Activated naive CD8-positive, alpha-beta T cell treated with anti-CD3 and anti-CD28 coated beads, Interleukin-2, amount 10 ng/mL, durations not matched to agents 7 days and 5 days (primary cell): Measurements from ENCODE around the gene SEC16A. TPM values are rescaled to one million over a fixed set of nuclear protein-coding genes. Genes with fewer than 3 reads are reported as not detected.

Source experiments
- ATAC-seq: fragments of 150-1000 bp; cut with Tn5 transposase; one replicate; pipeline ENCODE4 v1.10.0; 2021; ENCODE audit warnings: low read depth, moderate library complexity
- POLR2A ChIA-PET: fragments of 350-600 bp; sonication (Branson Sonifier 250); formaldehyde crosslinking; loops from one replicate; lab custom pipeline; 2021; ENCODE audit warnings: antibody characterized with exemption; lab: Charles Lee
- DNase-seq: peaks from one replicate; pipeline ENCODE4 v3.0.0; 2021
- H3K27ac Mint-ChIP-seq: one replicate; pipeline ENCODE4 v1.8.0; 2022; ENCODE audit warnings: mild to moderate bottlenecking, mixed read lengths
- H3K27me3 Mint-ChIP-seq: one replicate; pipeline ENCODE4 v1.8.0; 2022; ENCODE audit warnings: mild to moderate bottlenecking, moderate library complexity, mixed read lengths
- H3K36me3 Mint-ChIP-seq: one replicate; pipeline ENCODE4 v1.8.0; 2021; ENCODE audit warnings: mild to moderate bottlenecking, mixed read lengths
- H3K4me1 Mint-ChIP-seq: one replicate; pipeline ENCODE4 v1.8.0; 2021; ENCODE audit warnings: mixed read lengths
- H3K4me3 Mint-ChIP-seq: one replicate; pipeline ENCODE4 v1.8.0; 2022; ENCODE audit warnings: mild to moderate bottlenecking, moderate library complexity, mixed read lengths
- H3K9me3 Mint-ChIP-seq: one replicate; pipeline ENCODE4 v1.8.0; 2021; ENCODE audit warnings: mixed read lengths
- total RNA-seq, 2 experiments: library from RNA; stranded (reverse); gene quantifications; one replicate each; pipeline ENCODE4 v1.2.3, GENCODE V29; 2021

The SEC16A gene
- total RNA-seq, 2 experiments from 2014 or later, result 88.0 to 90.2 TPM

DNA sequence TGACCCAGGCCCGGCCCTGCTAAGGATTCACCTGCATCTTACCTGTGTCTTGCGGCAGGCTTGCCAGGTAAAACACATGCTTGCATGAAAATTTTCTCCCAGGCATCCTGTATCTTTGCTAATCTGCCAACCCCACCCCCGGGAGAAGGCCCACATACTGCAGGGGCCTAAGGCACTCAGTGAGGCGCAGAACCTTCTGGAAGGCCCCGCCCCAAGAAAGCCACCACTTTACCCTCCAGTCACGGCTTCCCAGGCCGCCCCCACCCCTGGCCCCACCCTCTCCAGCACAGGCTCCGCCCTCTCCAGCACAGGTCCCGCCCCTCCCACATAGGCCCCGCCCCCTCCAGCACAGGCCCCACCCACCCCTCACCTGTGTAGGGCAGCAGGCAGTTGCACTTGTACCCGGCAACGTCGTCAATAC is 29.8 kb upstream of the SEC16A start:
- POLR2A ChIA-PET, result no interaction called here

DNA sequence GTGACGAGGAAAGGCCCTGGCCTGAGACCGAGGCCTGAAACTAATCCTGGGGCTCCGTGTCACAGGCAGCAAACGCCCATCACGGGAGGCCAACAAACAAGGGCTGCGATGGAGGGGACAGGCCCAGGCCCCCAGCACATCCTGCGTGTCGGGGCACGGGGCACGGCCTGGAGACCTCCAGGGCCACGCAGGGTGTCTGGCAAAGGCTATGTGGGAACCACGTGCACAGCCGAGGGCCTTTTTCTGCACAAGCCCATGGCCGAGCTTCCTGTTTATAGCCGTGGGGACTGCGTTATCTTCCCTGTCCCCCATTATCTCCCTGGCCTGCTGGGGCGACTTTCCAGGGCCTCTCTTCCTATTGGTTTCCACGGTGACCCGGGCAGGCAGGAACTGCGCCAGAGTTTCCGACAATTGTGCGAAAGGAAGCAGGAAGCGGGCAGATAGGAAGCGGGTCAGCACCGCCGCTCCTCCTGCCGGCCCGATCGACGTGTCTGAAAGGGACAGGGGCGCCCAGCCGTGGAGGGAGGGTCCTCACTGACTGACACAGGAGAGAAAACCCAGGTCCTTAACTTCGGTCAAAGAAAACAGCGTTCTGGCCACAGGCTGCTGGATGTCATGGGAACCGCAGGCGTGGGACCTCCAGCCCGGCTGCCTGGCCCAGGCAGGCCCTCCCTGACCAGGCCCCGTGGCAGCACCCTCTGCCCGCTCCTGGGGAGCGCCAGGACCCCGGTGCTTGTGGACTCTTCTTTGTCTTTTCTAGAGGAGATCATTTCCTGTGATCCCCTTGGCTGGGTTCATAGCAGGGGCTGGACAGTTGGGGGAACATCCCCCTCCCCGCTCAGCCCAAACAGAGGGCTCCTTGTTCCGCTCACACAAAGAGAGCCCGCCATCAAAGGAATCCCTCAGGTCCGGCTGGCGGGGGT is 29.1 kb upstream of the SEC16A start:
- Mint-ChIP-seq H3K9me3 (no peaks in the 10 kb centered on the region), H3K27ac (no peak overlapping the region), H3K36me3 (peaks cover 3% of the 10 kb centered on the region), H3K4me1 (no peaks in the 10 kb centered on the region), H3K27me3 (no peaks in the 10 kb centered on the region), H3K4me3 (no peak overlapping the region)
- DNase-seq (no peak), ATAC-seq (no peak)
- POLR2A ChIA-PET, result no interaction called here

More for the DNA sequence above, 29.8 kb upstream of the SEC16A start:
- DNase-seq, result no peak
- Mint-ChIP-seq H3K4me3 (no peak overlapping the region), H3K4me1 (no peaks in the 10 kb centered on the region), H3K27me3 (no peaks in the 10 kb centered on the region), H3K36me3 (peaks cover 3% of the 10 kb centered on the region), H3K9me3 (no peaks in the 10 kb centered on the region), H3K27ac (no peak overlapping the region)
- peak; percentile 45 for ATAC-seq

DNA sequence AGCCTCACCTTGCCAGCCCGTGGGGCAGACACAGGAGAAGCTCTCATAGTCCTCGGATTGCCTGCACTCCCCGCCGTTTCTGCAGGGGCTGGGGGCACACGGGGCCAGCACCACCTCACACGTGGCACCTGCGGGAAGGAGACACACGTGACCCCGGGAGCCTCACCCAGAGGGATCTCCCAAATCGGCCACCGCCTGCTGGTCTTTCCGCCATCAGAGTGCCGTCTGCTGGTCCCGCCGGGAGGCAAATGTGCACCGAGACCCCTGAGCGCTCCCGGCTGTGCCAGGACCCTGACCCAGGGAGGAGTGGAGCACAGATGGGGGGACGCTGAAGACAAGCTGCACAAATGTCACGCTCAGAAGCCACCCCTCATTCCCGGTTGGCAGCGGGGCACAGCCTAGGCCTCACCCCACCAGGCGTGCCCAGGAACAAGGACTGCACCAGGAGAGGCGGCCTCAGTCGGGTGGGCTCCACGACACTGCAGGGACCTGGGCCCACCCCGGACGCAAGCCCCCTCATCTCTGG is 28.4 kb upstream of the SEC16A start:
- H3K27ac Mint-ChIP-seq, result no peak overlapping the region
- H3K4me1 Mint-ChIP-seq, result no peaks in the 10 kb centered on the region
- DNase-seq (no peak), ATAC-seq (no peak)
- peaks cover 3% of the 10 kb centered on the region for H3K36me3 Mint-ChIP-seq
- POLR2A ChIA-PET, result no interaction called here
- H3K4me3 Mint-ChIP-seq, result no peak overlapping the region
- H3K9me3 Mint-ChIP-seq, result no peaks in the 10 kb centered on the region
- H3K27me3 Mint-ChIP-seq, result no peaks in the 10 kb centered on the region

DNA sequence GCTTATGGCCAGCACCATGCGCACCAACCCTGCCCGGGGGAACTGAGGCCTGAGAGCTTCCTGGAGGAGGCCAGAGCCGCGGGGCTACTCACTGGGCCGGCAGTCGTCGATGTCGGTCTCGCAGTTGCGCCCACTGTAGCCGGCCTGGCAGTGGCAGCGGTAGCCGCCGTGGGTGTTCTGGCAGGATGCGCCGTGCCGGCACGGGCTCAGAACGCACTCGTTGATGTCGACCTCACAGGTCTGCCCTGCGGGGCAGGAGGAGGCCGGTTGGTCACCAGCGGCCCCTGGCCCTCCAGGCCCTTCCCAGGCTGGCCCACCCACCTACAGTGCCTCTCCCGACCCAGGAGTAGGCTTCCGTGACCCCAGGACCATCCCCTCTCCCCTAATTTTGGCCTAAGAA is 27.7 kb upstream of the SEC16A start:
- no peaks in the 10 kb centered on the region for H3K4me1 Mint-ChIP-seq
- POLR2A ChIA-PET, result no interaction called here
- H3K27ac Mint-ChIP-seq, result no peak overlapping the region
- DNase-seq (no peak), ATAC-seq (no peak)
- peaks cover 3% of the 10 kb centered on the region for H3K36me3 Mint-ChIP-seq
- H3K27me3 Mint-ChIP-seq, result no peaks in the 10 kb centered on the region
- H3K4me3 Mint-ChIP-seq, result no peak overlapping the region
- no peaks in the 10 kb centered on the region for H3K9me3 Mint-ChIP-seq

DNA sequence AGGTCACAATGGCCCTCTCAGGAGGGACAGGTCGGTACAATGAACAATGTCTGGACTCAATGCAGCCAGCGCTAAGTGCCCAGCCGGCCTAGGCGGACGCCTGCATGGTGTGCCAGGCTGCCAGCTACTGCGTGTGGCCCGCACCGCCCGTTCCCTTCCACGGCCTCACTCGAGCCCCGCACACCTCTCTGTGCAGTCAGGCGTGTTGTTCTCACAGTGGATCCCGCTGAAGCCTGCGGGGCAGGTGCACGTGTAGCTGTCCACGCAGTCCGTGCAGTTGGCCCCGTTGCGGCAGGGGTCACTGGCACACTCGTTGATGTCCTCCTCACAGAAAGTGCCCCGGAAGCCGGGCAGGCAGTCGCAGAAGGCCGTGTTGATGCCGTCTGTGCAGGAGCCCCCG is 26.7 kb upstream of the SEC16A start:
- Mint-ChIP-seq H3K27me3 (no peaks in the 10 kb centered on the region), H3K27ac (no peak overlapping the region), H3K9me3 (no peaks in the 10 kb centered on the region), H3K4me3 (no peak overlapping the region), H3K36me3 (peaks cover 3% of the 10 kb centered on the region), H3K4me1 (no peaks in the 10 kb centered on the region)
- DNase-seq, result no peak
- POLR2A ChIA-PET, result no interaction called here
- no peak for ATAC-seq

DNA sequence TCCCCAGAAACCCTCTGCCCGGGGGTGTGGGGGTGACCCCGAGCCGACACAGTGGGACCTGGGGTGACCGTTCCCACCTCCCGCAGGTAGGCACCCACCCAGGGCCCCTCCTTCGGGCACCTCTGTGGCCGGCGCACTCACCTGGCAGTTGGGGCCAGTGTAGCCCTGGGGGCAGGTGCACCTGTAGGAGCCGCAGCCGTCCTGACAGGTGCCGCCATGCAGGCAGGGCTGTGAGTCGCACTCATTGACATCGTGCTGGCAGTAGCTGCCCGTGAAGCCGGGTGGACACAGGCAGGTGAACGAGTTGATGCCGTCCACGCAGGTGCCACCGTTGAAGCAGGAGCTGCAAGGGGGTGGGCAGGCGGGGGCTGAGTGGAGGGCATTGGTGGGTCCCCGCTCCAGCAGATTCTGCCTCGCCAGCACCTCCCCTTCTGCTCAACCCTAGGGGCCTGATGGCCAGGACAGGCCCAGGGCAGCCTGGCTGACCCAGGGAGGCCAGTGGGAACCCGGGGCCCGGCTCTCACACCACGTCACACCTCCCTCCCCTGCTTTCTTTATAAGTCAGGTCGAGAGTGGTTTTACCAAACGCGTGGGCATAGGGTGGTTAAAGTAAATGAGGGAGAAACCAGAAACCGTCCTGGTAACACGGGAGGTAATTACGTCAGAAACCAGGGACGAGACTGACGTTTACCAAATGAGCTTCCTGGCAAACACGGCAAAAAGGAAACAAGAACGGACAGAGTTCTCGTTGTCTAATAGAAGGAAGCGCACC is 26.1 kb upstream of the SEC16A start:
- Mint-ChIP-seq H3K4me1 (no peaks in the 10 kb centered on the region), H3K4me3 (no peak overlapping the region), H3K27me3 (no peaks in the 10 kb centered on the region), H3K27ac (no peak overlapping the region), H3K9me3 (no peaks in the 10 kb centered on the region), H3K36me3 (peaks cover 3% of the 10 kb centered on the region)
- DNase-seq (no peak), ATAC-seq (no peak)
- POLR2A ChIA-PET, result no interaction called here

DNA sequence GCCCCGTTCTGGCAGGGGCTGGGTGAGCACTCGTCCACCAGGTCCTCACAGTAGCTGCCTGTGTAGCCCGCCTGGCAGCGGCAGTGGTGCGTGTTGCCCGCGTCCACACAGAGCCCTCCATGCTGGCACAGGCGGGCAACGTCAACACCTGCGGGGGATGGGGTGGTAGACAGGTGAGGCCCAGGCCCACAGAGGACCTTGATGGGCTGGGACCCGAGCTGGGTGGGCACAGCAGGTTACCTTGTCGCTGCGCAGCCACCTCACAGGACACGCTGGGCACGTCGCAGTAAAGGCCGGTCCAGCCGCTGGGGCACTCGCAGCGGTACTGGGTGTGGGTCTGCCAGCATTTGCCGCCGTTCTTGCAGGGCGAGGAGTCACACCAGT is 25.1 kb upstream of the SEC16A start:
- no peak for DNase-seq
- Mint-ChIP-seq H3K36me3 (no peaks in the 10 kb centered on the region), H3K27ac (no peak overlapping the region), H3K27me3 (no peaks in the 10 kb centered on the region), H3K4me3 (no peak overlapping the region), H3K4me1 (no peaks in the 10 kb centered on the region), H3K9me3 (no peaks in the 10 kb centered on the region)
- ATAC-seq, result no peak
- POLR2A ChIA-PET, result no interaction called here

DNA sequence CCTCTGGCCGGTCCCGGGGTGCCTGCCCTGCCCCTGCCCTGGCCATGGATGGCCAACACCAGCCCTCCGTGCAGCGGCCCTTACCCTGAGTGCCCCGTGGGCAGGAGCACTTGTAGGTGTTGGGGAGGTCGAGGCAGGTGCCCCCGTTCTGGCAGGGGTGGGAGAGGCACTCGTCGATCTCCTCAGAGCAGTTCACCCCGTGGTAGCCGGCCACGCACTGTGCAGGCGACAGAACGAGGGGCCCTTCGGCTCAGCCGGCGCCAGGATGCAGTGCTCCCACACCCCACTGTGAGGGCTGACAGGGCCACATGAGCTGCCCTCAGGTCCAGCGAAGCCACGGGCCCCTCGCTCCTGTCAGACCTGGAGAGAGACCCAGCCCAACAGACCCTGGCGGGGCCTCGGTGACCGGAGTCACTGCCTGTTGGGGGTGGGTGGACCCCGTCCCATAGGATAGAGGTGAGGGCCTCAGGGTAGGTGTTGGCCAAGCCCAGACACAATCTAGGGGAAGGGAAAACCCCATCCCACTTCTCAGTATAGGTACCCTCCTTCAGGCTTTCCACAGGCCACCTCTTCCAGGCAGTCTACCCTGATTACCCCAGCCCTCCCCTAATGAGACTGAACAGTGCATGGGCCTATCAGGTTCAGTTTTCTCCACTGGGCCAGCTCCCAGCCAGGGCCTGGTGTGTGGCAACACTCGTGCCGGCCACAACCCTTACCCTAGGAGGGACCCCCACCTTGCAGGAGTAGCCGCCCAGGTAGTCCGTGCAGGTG is 24.6 kb upstream of the SEC16A start:
- no peaks in the 10 kb centered on the region for H3K4me1 Mint-ChIP-seq
- no peaks in the 10 kb centered on the region for H3K36me3 Mint-ChIP-seq
- POLR2A ChIA-PET, result no interaction called here
- ATAC-seq, result no peak
- H3K27me3 Mint-ChIP-seq, result no peaks in the 10 kb centered on the region
- no peak overlapping the region for H3K4me3 Mint-ChIP-seq
- DNase-seq, result no peak
- no peak overlapping the region for H3K27ac Mint-ChIP-seq
- H3K9me3 Mint-ChIP-seq, result no peaks in the 10 kb centered on the region

DNA sequence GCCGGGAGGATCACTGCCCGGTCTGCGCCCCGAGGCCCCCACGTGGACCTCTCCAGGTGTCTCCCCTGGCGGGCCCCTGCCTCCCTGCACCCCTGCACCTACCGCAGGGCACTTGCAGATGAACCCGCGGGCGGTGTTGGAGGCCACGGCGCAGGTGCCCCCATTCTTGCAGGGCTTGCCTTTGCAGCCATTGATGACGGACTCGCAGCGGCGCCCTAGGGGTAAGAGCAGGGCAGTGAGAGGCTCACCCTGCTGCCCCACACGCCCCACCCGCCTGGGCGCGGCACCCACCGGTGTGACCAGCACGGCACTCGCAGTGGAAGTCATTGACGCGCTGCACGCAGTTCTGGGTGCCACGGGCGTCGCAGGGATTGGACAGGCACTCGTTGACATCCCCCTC is 23.6 kb upstream of the SEC16A start:
- H3K27ac Mint-ChIP-seq, result no peak overlapping the region
- DNase-seq (no peak), ATAC-seq (no peak)
- H3K9me3 Mint-ChIP-seq, result no peaks in the 10 kb centered on the region
- no peak overlapping the region for H3K4me3 Mint-ChIP-seq
- H3K4me1 Mint-ChIP-seq, result no peaks in the 10 kb centered on the region
- H3K36me3 Mint-ChIP-seq, result peaks cover under 1% of the 10 kb centered on the region
- POLR2A ChIA-PET, result no interaction called here
- no peaks in the 10 kb centered on the region for H3K27me3 Mint-ChIP-seq

DNA sequence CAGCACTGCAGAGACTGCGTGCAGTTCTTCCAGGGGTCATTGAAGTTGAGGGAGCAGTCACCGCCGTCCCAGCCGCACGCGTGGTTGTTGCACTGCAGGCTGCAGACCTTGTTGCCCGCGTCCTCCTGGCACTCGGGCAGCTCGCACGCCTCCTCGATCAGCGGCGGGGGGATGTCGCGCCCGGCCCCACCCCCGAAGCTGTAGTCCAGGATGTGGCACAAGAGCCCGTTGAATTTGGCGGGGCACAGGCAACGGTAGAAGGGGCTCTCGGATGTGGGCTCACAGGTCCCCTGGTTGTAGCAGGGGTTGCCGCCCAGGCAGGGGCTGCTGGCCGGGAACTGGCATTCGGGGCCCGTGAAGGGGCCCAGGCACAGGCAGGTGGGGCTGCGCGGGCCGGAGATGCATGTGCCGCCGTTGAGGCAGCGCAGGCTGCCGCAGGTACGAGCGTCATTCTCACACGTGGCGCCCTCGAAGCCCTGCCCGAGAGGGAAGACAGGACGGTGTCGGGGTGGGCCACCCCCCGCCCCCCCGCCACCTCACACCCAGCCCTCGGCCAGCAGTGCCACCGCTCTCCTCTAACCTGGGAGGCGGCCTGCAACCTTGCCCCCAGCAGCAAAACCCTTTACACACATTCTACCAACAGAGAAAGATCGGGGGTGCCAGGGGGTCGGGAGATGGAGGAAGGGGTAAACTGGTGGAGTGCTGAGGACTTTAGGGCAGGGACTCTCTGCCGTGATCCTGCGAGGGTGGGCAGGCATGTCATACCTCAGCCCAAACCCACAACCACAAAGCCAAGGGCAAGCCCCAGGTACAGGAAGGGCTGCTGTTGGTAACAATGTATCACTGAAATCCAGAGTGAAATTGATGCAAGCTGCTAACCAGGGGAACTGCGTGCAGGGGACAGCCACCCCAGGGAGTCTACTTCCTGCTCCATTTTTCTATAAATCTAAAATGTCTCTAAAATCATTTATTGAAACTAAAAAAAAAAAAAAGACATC is 22.9 kb upstream of the SEC16A start:
- Mint-ChIP-seq H3K36me3 (peaks cover 2% of the 10 kb centered on the region), H3K27me3 (no peaks in the 10 kb centered on the region), H3K9me3 (no peaks in the 10 kb centered on the region), H3K4me1 (no peaks in the 10 kb centered on the region), H3K4me3 (no peak overlapping the region), H3K27ac (no peak overlapping the region)
- ATAC-seq, result no peak
- POLR2A ChIA-PET, result no interaction called here
- DNase-seq, result no peak

DNA sequence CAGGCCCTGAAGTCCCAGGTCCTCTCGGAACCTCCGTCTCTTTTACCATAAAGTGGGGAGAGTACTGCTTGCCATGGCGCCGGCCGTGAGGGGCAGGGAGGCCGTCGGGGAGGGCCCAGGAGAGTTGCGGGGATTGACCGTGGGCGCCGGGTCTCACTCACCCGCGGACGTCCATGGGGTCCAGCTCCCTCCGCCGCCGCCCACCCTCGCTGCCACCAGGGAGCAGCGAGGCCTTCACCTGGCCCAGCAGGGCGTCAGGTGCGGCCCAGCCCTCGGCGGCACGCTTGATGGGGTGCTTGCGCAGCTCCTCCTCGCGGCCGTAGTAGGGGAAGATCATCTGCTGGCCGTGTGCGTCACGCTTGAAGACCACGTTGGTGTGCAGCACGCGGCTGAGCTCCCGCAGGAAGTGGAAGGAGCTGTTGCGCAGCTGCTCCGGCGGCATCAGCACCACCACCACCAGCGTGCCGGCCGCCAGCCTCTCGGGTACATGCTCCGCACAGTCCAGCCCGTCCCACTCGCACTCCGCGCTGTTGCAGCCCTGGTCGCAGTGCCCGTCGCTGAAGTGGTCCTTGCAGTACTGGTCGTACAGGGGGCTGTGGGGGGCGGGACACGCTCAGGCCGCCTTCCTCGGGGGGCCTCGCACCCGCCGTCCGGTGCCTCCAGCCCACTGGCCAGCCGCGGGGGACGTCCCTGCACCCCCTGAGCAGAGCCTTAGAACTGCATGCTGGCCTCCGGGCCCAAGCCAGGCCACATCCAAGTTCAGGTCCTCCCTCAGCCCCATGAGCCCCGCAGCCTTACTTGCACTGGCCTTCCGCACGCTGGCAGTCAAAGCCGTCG is 21.9 kb upstream of the SEC16A start:
- H3K36me3 Mint-ChIP-seq, result peaks cover 2% of the 10 kb centered on the region
- no peaks in the 10 kb centered on the region for H3K27me3 Mint-ChIP-seq
- DNase-seq (no peak), ATAC-seq (no peak)
- no peaks in the 10 kb centered on the region for H3K9me3 Mint-ChIP-seq
- no peaks in the 10 kb centered on the region for H3K4me1 Mint-ChIP-seq
- H3K4me3 Mint-ChIP-seq, result no peak overlapping the region
- POLR2A ChIA-PET, result no interaction called here
- H3K27ac Mint-ChIP-seq, result no peak overlapping the region
